Hepatocyte (in vitro differentiated cells): Measurements from ENCODE around the gene PTPN2.

Experiments used
- EZH2 ChIP-seq: fragments of 200-600 bp; sonication (generic); IDR thresholded peaks from 2 replicates; pipeline ENCODE4 v1.6.1; 2016; ENCODE audit warnings: antibody characterized with exemption, mild to moderate bottlenecking, borderline replicate concordance
- EZH2phosphoT487 ChIP-seq: fragments of 200-600 bp; sonication (generic); IDR thresholded peaks from one replicate; pipeline ENCODE4 v1.6.1; 2018; ENCODE audit warnings: antibody characterized with exemption, mild to moderate bottlenecking, low read depth, moderate library complexity; ENCODE audit not compliant: unreplicated experiment, severe bottlenecking
- TF ChIP-seq, protein P1 (sequence below): fragments of 200-600 bp; sonication (generic); IDR thresholded peaks from 2 replicates; pipeline ENCODE4 v1.5.1; 2016; ENCODE audit warnings: antibody characterized with exemption, mild to moderate bottlenecking; ENCODE audit not compliant: poor library complexity

DNA sequence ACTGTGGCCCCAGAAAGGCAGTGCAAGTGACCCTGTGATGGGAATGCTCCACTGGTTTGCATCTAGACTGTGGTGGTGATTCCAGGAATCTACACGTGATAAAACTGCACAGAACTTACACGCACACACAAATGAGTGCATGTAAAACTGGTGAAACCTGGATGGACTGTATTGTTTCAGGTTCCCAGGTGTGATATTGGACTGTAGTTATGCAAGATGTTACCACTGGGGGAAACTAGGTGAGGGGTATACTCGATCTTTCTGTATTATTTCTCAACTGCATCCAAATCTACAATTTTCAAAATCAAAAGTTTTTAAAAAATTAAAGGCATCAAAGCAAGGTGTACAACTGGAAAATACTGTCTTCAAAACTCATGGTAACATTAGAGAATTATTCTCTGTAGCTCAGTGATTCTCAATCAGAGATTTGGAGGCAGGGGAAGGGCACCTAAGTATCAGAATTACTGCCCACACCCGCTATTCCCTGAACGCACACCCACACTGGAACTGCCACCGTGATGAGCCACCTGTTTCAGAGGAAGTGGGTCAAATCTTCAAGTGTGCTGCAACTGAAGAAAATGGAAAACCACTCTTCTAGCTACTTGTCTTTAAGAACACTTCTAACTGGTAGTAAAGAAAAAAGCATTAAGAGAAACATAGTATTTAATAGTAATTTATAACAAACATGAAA, 26.7 kb downstream of the PTPN2 start:
- TF ChIP-seq, protein P1, sequence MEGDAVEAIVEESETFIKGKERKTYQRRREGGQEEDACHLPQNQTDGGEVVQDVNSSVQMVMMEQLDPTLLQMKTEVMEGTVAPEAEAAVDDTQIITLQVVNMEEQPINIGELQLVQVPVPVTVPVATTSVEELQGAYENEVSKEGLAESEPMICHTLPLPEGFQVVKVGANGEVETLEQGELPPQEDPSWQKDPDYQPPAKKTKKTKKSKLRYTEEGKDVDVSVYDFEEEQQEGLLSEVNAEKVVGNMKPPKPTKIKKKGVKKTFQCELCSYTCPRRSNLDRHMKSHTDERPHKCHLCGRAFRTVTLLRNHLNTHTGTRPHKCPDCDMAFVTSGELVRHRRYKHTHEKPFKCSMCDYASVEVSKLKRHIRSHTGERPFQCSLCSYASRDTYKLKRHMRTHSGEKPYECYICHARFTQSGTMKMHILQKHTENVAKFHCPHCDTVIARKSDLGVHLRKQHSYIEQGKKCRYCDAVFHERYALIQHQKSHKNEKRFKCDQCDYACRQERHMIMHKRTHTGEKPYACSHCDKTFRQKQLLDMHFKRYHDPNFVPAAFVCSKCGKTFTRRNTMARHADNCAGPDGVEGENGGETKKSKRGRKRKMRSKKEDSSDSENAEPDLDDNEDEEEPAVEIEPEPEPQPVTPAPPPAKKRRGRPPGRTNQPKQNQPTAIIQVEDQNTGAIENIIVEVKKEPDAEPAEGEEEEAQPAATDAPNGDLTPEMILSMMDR = no peak
- TF ChIP-seq EZH2phosphoT487 (no peak), EZH2 (no peak)
